ENCODE results near the gene ATP8B4.

GRCh38 chr15:50057196-50057595 is 61.8 kb downstream of the ATP8B4 start:
- TF ChIP-seq CTCF (IDR thresholded peaks at IDR 0.05) (no peak), POLR2A (IDR thresholded peaks at IDR 0.05) (no peak)

Data from upper lobe of left lung (tissue), 4 donors.